ENCODE data around the gene SLC12A5.

SLC12A5 gene

GRCh38 chr20:46027245-46027853, 1.7 kb upstream of the SLC12A5 start:
- DNase-seq (ENCODE audit: low spot score), result no peak

- no peak for DNase-seq (ENCODE audit: low spot score)
These were observed 905 bp upstream of the SLC12A5 start for GRCh38 chr20:46028110-46028509.

GRCh38 chr20:46030284-46031013, 1.4 kb downstream of the SLC12A5 start:
- DNase-seq (ENCODE audit: low spot score), result no peak

GRCh38 chr20:46031014-46031569, 2.1 kb downstream of the SLC12A5 start:
- no peak for DNase-seq (ENCODE audit: low spot score)

- no peak for DNase-seq (ENCODE audit: low spot score)
These were observed 2.8 kb downstream of the SLC12A5 start for GRCh38 chr20:46031701-46032254.

- no peak for DNase-seq (ENCODE audit: low spot score)
These were observed 5.0 kb downstream of the SLC12A5 start for GRCh38 chr20:46034039-46034438.

- no peak for DNase-seq (ENCODE audit: low spot score)
These were observed 6.2 kb downstream of the SLC12A5 start for GRCh38 chr20:46035253-46035652.

GRCh38 chr20:46035713-46036112, 6.7 kb downstream of the SLC12A5 start:
- no peak for DNase-seq (ENCODE audit: low spot score)

GRCh38 chr20:46036370-46036769, 7.4 kb downstream of the SLC12A5 start:
- DNase-seq (ENCODE audit: low spot score), result no peak

- no peak for DNase-seq (ENCODE audit: low spot score)
These were observed 8.0 kb downstream of the SLC12A5 start for GRCh38 chr20:46037036-46037435.

- no peak for DNase-seq (ENCODE audit: low spot score)
These were observed 12.0 kb downstream of the SLC12A5 start for GRCh38 chr20:46040902-46041535.

- DNase-seq (ENCODE audit: low spot score), result no peak
These were observed 14.5 kb downstream of the SLC12A5 start for GRCh38 chr20:46043556-46043955.

- DNase-seq (ENCODE audit: low spot score), result no peak
These were observed 15.9 kb downstream of the SLC12A5 start for GRCh38 chr20:46044896-46045295.

GRCh38 chr20:46046588-46047310, 17.7 kb downstream of the SLC12A5 start:
- DNase-seq (ENCODE audit: low spot score), result no peak

GRCh38 chr20:46047821-46048220, 18.8 kb downstream of the SLC12A5 start:
- no peak for DNase-seq (ENCODE audit: low spot score)

GRCh38 chr20:46049190-46049589, 20.2 kb downstream of the SLC12A5 start:
- DNase-seq (ENCODE audit: low spot score), result no peak

GRCh38 chr20:46049815-46050214, 20.8 kb downstream of the SLC12A5 start:
- no peak for DNase-seq (ENCODE audit: low spot score)

GRCh38 chr20:46050444-46050843, 21.4 kb downstream of the SLC12A5 start:
- DNase-seq (ENCODE audit: low spot score), result no peak

GRCh38 chr20:46050885-46051284, 21.9 kb downstream of the SLC12A5 start:
- DNase-seq (ENCODE audit: low spot score), result no peak

GRCh38 chr20:46051556-46052308, 22.7 kb downstream of the SLC12A5 start:
- no peak for DNase-seq (ENCODE audit: low spot score)

GRCh38 chr20:46053416-46053815, 24.4 kb downstream of the SLC12A5 start:
- no peak for DNase-seq (ENCODE audit: low spot score)
